ENCODE results near the gene FAM43A. TPM values are rescaled to one million over a fixed set of nuclear protein-coding genes. Genes with fewer than 3 reads are reported as not detected.

FAM43A gene
- total and polyA plus RNA-seq, 2 of the 4 experiments (the other 2 are of a cell fraction), result 3.0 to 11.5 TPM

DNA sequence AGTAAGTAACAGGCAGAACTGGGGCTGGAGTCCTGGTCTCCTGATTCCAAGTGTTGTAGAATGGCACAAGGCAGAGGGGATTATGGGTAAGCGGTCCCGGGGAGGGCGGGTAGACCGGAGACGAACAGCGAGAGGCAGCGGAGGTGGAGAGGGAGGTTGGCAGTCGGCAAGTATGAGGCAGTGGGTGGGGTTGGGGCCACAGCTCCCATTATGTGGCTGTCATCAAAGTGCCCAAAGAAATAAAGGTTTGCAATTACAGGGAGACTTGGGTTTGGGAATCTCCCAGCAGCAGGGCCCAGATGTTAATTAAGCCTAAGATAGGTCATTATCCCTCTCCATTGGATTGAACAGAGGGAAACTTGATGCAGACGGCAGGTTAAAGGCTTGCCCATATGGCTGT, 16.9 kb downstream of the FAM43A start:
- CTCF ChIA-PET, result no interaction called here
- Histone ChIP-seq H4K5ac (ENCODE audit: low read depth, low read length) (no peak overlapping the region), H4K91ac (ENCODE audit: insufficient read depth, low read depth, low read length) (no peak overlapping the region), H4K20me1 (ENCODE audit: insufficient read depth, low read length) (no peaks in the 10 kb centered on the region), H2BK120ac (ENCODE audit: low read depth, low read length) (no peak overlapping the region), H4K8ac (ENCODE audit: low read depth in 2 of 2, low read length in 2 of 2) (no peak overlapping the region), H3K4me1 (ENCODE audit: control insufficient read depth, insufficient read depth, low read length) (no peaks in the 10 kb centered on the region), H2AK9ac (replicated peaks; ENCODE audit: low read depth, low read length, poor library complexity) (no peak overlapping the region), H2BK15ac (ENCODE audit: low read depth, low read length) (no peak overlapping the region), H3K18ac (ENCODE audit: low read depth, low read length) (no peak overlapping the region), H3K23ac (ENCODE audit: low read depth, low read length) (no peak overlapping the region), H2BK5ac (ENCODE audit: low read depth, low read length, poor library complexity, severe bottlenecking) (no peak overlapping the region), H3K36me3 (ENCODE audit: control insufficient read depth, insufficient read depth, low read length) (no peaks in the 10 kb centered on the region), H3K4me2 (ENCODE audit: low read depth, low read length) (no peak overlapping the region), H2BK20ac (ENCODE audit: low read depth, low read length) (no peak overlapping the region), H2AFZ (replicated peaks; ENCODE audit: low read length, poor library complexity) (no peak overlapping the region), H2AK5ac (ENCODE audit: low read depth, low read length) (no peak overlapping the region), H3K4me3 (ENCODE audit: insufficient read depth, low read depth, low read length) (no peak overlapping the region), H3K14ac (replicated peaks; ENCODE audit: low read depth, low read length) (no peak overlapping the region), H3K79me1 (ENCODE audit: low read depth in 1 of 2, low read length in 2 of 2) (no peaks in the 10 kb centered on the region), H3K27ac (ENCODE audit: insufficient read depth, low read length) (no peak overlapping the region), H3K56ac (ENCODE audit: extremely low read depth, insufficient read depth, low read length) (no peak overlapping the region), H3K4ac (ENCODE audit: low read depth, low read length) (no peak overlapping the region), H3K9me1 (ENCODE audit: insufficient read depth, low read length) (no peaks in the 10 kb centered on the region), H3K9ac (ENCODE audit: low read depth, low read length) (no peak overlapping the region), H3K9me3 (ENCODE audit: control insufficient read depth, insufficient read depth, low read length) (peaks cover 14% of the 10 kb centered on the region), H3K27me3 (ENCODE audit: control insufficient read depth, insufficient read depth, low read length) (peaks cover 41% of the 10 kb centered on the region)
- in situ Hi-C loops (cut with MboI; ENCODE audit: low sequenced_read_pairs) (no loop called here), intact Hi-C loops (cut with micrococcal nuclease) (no loop called here), dilution Hi-C loops (cut with HindIII; ENCODE audit: low sequenced_read_pairs, unreplicated experiment) (no loop called here)
- POLR2A ChIA-PET (ENCODE audit: unreplicated experiment), result no interaction called here
- ATAC-seq (ENCODE audit: low read depth) (no peak), DNase-seq (no peak)
- WGBS, 2 experiments (ENCODE audit: extremely low coverage in 2 of 2, insufficient read length in 1 of 2), result 100% methylated on average over 1 of the region's 9 CpGs; no CpG with 5 or more reads in 1 of the 2 experiments
- TF ChIP-seq RAD21 (IDR thresholded peaks at IDR 0.05; ENCODE audit: low read length) (no peak), FOS (IDR thresholded peaks at IDR 0.05; ENCODE audit: low read depth, low read length) (no peak), NFE2L2 (IDR thresholded peaks at IDR 0.05; ENCODE audit: low read depth, low read length) (no peak), POLR2A (IDR thresholded peaks at IDR 0.05; ENCODE audit: low read depth, low read length) (no peak), RCOR1 (IDR thresholded peaks at IDR 0.05; ENCODE audit: insufficient replicate concordance, low read length) (no peak), CEBPB (IDR thresholded peaks at IDR 0.05; ENCODE audit: low read depth, low read length) (no peak), MXI1 (IDR thresholded peaks at IDR 0.05; ENCODE audit: borderline replicate concordance, low read depth, low read length) (no peak), RFX5 (IDR thresholded peaks at IDR 0.05; ENCODE audit: low read depth, low read length) (no peak)
- TF ChIP-seq, protein P1, sequence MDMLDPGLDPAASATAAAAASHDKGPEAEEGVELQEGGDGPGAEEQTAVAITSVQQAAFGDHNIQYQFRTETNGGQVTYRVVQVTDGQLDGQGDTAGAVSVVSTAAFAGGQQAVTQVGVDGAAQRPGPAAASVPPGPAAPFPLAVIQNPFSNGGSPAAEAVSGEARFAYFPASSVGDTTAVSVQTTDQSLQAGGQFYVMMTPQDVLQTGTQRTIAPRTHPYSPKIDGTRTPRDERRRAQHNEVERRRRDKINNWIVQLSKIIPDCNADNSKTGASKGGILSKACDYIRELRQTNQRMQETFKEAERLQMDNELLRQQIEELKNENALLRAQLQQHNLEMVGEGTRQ (IDR thresholded peaks at IDR 0.05; ENCODE audit: low read depth, low read length), result no peak
- TF ChIP-seq, protein P2, sequence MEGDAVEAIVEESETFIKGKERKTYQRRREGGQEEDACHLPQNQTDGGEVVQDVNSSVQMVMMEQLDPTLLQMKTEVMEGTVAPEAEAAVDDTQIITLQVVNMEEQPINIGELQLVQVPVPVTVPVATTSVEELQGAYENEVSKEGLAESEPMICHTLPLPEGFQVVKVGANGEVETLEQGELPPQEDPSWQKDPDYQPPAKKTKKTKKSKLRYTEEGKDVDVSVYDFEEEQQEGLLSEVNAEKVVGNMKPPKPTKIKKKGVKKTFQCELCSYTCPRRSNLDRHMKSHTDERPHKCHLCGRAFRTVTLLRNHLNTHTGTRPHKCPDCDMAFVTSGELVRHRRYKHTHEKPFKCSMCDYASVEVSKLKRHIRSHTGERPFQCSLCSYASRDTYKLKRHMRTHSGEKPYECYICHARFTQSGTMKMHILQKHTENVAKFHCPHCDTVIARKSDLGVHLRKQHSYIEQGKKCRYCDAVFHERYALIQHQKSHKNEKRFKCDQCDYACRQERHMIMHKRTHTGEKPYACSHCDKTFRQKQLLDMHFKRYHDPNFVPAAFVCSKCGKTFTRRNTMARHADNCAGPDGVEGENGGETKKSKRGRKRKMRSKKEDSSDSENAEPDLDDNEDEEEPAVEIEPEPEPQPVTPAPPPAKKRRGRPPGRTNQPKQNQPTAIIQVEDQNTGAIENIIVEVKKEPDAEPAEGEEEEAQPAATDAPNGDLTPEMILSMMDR (conservative IDR thresholded peaks at IDR 0.05; ENCODE audit: low read depth, low read length), result no peak
- no TSS peak for BruUV-seq (replicated peaks)

Measured in IMR-90 (cell line).